HTERT RPE-1 (cell line): ENCODE measurements around the gene EXOC4.

Experiments used
- in situ Hi-C: fragments of 300-500 bp; cut with MboI; formaldehyde crosslinking; loops from 4 replicates; pipeline ENCODE4 v1.14.3; 2020; ENCODE audit warnings: low sequenced_read_pairs

EXOC4 gene

DNA sequence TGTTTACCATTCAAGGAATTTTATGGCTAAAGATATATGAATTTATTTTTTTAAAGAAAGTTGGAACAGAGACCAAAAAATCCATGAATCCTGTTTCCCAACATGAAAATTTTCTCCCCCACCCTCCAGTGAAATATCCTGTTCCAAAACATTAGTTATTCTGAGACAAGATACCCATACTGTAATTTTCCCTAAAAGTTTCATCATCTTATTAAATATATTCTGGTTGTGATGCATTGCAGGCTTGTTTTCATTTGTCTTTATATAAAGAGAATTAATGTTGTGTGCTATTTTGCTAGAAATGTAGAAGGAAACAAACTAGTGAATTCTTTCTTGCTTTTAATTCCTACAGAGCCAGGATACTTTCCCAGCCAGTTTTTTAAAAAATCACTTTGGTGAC lies 106.6 kb downstream of the EXOC4 start:
- in situ Hi-C loops, result no loop called here

DNA sequence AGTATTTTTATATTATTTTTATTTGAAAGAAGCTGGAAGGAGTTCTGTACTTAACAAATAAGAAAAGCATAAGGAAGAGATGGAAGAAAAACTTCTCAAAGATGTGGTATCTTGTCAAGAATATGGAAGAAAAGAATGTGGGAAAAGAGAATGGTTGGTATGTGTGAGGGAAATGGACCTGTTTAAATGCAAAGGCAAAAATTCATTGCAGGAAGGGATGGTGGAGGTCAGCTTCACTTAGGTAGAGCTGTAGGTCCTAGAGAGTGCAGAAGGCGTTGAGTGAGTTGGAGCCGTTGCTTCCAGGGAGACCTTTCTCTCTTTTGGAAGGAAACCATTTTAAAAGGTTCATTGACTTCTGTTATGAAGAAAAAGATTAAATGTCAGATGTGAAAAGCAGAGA lies 107.3 kb downstream of the EXOC4 start:
- in situ Hi-C loops, result no loop called here

GRCh38 chr7:133361806-133362205 lies 108.9 kb downstream of the EXOC4 start:
- in situ Hi-C loops, result no loop called here

DNA sequence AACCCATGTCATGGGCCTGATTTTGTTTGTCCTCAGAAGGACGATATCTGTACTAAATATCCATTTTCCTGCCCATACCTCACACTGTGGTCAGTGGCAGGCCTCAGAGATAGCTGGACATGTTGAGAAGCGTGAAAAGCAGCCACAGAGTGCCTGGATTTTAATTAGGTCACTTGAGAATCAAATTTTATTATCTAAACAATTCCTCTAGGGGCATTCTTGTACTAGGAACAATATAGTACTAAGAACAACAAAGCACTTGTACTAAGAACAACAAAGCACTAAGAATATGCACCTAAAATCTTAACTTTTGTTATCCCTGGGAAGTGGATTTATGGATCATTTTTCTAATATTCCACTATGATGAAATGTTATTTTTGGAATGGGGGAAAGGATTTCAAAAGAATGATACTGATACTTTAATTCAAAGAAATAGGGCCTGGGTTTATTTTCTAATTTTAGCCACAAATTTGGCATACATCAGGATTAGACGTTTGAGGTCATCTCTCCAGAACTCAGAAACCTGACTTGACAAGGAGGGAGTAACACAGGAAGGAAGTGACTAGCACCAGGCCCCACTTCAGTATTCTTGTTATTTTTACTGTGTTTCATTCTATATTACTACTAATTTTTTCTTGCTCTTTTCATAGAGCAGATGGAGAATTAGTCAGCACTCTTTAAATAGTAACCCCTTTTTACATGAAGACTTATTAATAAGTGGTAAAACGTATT lies 112.2 kb downstream of the EXOC4 start:
- in situ Hi-C loops, result no loop called here

GRCh38 chr7:133365917-133366316 lies 113.0 kb downstream of the EXOC4 start:
- in situ Hi-C loops, result no loop called here

DNA sequence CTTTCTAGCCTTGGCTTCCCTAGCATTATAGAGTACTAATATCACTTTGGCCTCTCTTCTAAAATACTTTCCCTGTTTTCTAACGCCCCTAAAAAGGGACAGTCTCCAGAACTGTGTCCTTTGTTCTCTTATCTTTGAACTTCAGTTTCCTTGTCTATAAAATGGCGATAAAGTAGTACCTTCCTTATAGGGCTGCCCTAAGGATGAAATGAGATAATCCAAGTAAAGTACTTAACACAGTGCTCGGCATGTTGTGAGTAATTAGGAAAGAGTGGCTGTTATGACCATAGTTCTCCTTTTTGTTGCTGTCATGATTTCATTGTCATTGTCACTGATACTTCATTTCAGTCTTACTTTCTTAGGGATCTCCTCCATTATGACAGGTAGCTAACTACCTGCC lies 114.7 kb downstream of the EXOC4 start:
- in situ Hi-C loops, result no loop called here

DNA sequence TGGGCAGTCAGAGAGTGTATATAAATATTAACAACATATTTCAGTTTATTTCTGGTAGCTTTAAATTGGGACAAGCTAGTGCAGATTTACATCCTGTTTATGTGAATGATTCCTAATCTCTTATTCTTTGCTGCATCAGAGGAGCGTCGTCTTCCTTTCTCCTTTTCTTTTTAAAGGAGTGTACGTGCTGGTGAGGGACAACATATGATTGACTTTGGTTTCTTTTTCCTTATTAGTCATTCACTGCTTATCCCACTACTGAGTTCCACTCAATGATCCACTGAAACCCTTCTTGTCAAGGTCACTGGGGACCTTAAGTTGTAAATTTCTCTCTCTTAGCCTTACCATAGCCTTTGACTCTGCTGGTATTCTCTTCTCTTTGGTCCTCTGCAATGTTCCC lies 116.3 kb downstream of the EXOC4 start:
- in situ Hi-C loops, result no loop called here

DNA sequence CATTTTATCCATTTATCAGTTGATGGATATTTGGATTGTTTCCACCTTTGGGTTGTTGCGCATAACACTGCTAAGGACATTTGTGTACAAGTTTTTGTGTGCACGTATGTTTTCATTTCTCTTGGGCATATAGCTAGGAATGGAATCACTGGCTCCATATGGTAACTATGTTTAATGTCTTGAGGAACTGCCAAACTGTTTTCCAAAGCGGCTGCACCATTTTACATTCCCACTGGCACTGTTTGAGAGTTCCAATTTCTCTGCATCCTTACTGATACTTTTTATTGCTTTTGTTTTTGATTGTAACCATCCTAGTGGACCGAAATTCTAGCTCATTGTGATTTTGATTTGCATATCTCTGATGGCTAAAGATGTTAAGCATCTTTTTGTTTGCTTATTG lies 118.7 kb downstream of the EXOC4 start:
- in situ Hi-C loops, result no loop called here

DNA sequence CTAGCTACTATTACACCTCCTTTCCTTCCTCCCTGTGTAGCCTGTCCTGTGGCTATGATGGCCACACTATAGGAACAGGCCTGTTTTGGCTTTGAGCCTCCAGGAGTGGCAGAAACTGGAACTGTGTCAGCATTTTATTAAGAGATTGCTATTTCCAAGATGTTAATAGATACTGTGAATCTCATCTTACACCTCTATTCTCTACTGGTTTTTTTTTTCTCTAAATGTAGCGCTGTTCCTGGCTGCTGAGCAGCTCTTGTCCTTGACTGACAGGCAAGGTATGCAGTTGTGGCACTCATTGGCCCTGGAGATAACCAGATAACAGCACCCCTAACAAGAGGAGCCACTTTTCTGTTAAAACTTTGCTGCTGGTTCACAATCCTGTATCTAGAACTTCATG lies 119.5 kb downstream of the EXOC4 start:
- in situ Hi-C loops, result no loop called here

GRCh38 chr7:133376514-133376913 lies 123.6 kb downstream of the EXOC4 start:
- in situ Hi-C loops, result no loop called here

DNA sequence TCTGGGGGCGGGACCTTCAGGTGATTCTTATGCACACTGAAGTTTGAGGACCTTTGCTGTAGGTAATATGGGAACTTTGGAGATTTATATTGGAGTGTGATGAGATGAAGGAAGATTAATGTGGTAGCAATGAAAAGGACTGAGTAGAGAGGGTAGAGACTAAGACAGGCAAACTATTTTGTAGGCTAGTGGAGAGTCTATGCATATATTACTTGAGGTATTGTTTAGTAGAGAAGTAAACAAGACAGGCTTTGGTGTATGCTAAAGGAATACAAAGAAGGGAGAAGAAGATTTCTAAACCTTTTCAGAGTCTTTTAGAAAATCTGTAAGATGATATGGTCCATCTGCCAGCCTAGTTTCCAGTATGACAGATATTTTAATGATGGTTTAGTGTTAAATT lies 129.1 kb downstream of the EXOC4 start:
- in situ Hi-C loops, result no loop called here

- in situ Hi-C loops, result no loop called here
These were observed 130.1 kb downstream of the EXOC4 start for GRCh38 chr7:133382775-133383559.

DNA sequence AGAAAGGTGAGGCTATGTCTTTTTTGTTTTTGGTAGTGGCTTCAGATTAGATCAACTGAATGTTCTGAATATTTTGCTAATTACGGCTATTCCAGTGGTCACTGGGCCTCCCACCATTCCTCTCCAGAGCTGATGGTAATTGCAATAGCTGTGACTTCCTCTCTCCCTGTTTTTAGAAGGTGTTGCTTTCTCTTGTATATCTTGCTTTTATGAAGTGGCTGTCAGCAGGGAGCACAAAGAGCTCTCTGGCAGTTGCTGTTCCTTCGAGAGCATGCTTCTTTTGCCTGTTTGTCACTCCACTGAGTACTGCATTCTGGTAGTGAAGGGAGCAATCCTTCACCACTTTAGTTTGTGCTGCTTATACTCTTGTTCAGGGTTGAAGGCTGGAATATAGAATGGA lies 133.3 kb downstream of the EXOC4 start:
- in situ Hi-C loops, result no loop called here

- in situ Hi-C loops, result no loop called here
These were observed 136.8 kb downstream of the EXOC4 start for GRCh38 chr7:133389727-133390126.

DNA sequence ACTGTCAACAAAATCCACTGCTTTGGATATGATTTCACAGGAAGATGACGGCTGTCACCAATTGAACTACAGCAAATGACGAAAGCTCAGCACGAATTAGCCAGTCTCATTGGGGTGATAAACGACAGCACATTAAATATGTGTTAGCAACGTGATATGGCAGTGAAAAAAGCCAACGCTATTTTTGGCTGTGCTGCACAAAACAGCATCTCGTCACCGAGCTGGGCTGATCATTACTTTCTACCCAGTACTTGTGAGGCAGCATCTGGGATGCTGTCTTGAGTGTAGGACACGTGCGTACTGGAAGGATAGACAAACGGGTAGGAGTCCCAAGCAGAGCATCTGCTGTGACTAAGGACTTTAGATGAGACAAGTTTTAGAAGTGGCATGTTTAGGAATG lies 138.3 kb downstream of the EXOC4 start:
- in situ Hi-C loops, result no loop called here

DNA sequence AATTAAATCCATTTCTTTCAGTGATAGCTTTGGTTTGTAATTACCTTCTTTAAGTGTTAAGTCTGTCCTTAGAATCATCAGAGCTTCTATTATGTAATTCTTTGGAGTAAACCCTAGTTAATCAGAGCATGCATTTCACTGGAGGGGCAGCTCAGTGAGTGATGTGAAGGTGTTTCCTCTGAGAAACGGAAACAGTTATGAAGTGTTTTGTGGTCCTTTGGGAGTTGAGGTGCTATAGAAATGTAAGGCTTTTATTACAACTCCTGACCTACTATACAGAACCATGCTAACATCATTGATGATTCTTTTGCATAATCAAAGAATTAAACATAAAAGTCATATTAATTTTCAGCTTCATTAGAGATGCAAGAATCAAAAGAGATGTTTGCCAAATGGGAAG lies 141.5 kb downstream of the EXOC4 start:
- in situ Hi-C loops, result no loop called here

GRCh38 chr7:133395551-133395950 lies 142.7 kb downstream of the EXOC4 start:
- in situ Hi-C loops, result no loop called here

- in situ Hi-C loops, result no loop called here
These were observed 145.6 kb downstream of the EXOC4 start for GRCh38 chr7:133398506-133398905.

- in situ Hi-C loops, result no loop called here
These were observed 148.3 kb downstream of the EXOC4 start for GRCh38 chr7:133401225-133401624.

DNA sequence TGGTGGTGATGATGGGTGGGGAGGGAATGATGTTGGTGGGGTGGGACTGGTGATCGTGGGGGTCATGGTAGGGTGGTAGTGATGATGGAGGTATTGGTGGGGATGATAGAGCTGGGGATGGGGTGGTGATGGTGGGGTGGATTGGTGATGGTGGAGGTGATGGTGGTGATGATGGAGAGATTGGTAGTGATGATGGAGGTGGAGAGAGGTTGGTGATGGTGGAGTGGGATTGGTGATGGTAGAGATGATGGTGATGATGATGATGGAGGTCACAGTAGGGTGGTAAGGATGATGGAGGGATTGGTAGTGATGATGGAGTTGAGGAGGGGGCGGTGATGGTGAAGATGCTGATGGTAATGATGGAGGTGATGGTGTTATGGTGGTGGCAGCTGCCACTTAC lies 155.3 kb downstream of the EXOC4 start:
- in situ Hi-C loops, result no loop called here

DNA sequence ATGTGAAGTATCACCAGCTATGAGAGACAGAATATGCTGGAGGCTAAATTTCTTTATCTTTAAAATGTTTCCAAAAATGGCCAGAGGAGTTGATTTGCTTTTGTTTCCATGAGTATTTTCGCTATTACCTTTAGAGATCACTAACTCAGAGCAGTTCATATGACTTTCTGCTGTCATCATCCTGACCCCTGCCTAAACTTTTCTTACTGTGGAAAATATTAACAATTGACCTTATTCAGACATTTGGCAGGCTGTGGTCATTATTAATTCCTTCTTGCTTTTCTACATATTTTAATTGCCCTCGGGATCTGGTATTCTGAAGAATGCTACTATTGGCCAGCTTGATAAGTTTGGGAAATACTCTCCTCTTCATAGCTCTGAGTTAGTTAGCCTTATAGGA lies 156.5 kb downstream of the EXOC4 start:
- in situ Hi-C loops, result no loop called here

GRCh38 chr7:133409966-133410365 lies 157.1 kb downstream of the EXOC4 start:
- in situ Hi-C loops, result no loop called here

GRCh38 chr7:133411395-133411794 lies 158.5 kb downstream of the EXOC4 start:
- in situ Hi-C loops, result no loop called here
